Embryonic facial prominence (tissue), 1 donor: ENCODE results near the gene TRAPPC12.
"Not testable (repeated sequence)": the region's sequence is repeated elsewhere in the genome, so short reads cannot be mapped to it uniquely, and the experiment has no call there.

Experiments
- DNase-seq: peaks from one replicate; pipeline ENCODE4 v3.0.0-alpha.2; 2016; ENCODE audit errors: extremely low spot score

Gene TRAPPC12

DNA sequence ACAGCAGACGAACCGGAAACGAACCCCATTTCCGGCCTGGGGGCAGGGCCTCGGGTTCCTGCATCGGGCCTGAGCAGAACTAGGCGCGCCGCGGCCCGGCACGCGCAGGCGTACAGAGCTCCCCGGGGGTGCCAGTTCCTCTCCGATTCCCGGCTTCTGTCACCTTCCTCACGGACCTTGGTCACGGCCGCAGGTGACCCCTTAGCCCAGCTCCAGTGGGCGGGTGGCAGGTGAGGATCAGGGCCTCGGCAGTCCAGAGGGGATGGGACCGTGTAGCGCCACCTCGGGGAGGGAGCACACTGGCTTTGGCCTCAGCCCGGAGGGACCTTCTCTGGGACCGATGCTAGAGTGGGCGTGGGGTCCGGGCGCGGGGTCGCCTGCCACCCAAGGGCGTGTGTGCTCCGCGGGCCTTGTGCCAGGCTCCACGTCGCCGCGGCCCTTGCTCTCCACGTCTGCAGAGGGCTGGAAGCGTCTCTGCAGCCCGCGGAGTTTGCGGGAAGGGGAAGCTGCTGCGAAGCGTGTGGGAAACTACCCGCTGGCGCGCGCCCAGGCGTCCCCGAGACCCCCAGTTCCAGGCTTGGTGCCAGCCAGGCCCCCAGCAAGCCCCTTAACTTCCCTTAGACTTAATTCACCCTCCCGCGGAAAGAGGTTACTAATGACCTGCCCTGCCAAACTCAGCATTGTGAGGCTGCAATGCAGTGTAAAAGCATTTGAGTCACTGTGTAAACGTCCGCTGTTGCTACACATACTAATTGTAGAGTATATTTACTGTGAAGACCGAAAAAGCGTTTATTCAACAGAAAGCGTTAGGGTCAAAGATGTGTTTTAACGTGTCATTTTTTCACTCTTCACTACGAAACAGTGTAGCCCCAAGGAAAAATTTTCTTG is at the start of gene TRAPPC12:
TRAPPC12 (plus strand) TSS at position 48 of the 888 bp plus-strand sequence. CDS start 7,930 bp downstream, outside the sequence.
- peak; percentile 81 for DNase-seq

DNA sequence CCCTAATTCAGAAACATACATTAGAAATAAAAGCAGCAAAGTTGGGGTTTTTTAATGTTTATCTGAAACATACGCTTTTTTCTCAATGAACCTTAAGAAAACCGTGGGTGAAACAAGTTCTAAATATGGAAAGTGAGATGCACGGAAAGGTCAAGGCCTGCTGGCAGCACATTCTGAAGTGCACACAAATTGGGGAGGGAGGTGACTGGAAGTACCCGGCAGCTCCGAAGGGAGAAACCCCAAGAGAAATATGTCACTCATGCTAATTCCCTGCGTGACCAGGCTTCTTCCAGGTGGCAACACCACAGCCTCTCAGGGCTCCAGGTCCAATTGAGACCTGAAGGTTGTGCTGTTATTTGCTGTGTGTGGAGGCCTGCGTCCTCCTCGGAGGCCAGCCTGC is 47.4 kb upstream of the TRAPPC12 start:
- no peak for DNase-seq

DNA sequence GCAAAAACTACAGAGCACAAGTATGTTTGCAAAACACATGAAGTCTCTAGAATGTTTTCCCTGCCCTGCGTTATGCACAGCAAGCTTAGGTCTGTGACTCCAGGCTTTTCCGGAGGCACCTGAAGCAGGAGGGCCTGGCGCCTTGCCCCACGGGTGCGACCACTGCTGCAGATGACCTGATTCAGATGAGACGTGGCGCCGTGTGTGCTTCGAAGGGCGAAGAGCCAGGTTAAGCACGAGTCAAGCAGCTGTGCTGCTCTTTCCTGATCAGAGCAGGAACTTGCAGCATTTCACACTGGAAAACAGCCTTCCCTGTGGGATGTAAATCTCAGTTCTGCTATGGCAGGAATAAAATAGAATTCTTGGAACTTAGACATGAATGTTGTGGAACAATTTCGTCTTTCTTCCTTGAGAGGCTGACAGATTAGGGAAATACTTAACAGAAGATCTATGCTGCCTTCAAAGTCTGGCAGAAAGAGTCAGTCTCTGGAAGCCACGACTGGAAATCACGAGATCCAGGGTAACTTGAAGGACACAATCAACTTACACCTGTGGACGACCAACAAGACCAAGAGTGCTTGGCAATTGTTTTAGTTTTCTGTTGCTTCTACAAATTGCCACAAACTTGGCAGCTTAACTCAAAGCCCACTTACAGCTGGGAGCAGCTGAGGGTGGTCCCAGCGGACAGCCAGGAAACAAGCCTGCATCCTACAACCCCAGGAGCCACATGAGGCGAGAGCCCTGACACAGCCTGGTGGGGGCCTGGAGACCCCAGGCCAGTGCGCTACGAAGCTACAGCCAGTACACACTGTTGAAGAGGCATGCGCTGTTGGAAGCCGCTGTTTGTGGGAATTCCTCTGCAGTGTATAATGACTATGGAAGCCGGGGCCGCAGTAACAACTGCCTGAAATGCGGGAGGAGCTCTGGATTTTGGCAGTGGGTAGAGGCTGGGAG is 44.8 kb upstream of the TRAPPC12 start:
- DNase-seq: no peak

DNA sequence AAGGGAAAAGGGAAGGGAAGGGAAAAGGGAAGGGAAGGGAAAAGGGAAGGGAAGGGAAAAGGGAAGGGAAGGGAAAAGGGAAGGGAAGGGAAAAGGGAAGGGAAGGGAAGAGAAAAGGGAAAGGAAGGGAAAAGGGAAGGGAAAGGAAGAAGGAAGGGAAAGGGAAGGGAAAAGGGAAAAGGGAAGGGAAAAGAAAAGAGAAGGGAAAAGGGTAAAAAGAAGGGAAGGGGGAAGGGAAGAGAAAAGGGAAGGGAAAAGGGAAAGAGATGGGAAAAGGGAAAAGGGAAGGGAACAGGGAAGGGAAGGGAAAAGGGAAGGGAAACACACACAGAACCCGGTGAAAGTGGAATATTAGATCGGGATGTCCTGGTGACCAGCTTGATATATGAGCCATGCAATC is 42.6 kb upstream of the TRAPPC12 start:
- no peak for DNase-seq

DNA sequence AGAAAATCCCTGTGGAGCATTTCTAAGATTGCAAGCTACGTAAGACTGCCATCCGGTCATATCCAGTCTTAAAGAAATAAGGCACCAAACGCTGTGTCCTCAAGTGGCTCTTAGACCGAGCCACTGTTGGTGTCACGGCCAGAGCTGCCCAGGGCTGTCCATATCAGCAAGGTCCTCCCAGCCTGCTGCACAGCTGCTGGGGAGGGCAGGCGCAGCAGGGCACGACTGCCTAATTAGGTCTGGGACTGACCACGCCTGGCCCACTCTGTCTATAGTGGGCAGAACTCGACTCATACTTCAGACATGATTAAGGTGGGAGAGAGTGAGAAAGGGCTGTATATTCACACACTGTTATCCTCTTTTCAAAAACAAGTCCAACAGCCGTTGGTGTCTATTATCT is 41.2 kb upstream of the TRAPPC12 start:
- DNase-seq: no peak

DNA sequence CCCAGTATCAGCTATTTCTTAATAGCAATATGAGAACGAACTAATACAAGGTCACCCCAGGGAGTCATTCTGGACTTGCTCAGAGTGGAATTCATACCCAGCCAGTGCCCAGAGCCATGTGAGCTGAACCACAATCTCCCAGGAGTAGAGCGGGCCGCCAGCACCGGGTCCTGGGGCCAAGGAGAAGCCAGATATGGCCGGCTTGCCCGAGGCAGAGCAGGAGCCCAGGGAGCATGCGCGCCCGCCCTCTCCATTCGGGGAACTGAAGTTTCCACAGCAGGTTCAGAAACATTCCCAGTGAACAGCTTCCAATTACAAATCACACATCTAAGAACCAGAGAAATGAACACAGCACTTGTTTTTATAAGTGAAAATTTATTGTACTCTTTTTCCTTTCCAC is 39.4 kb upstream of the TRAPPC12 start:
- no peak for DNase-seq

DNA sequence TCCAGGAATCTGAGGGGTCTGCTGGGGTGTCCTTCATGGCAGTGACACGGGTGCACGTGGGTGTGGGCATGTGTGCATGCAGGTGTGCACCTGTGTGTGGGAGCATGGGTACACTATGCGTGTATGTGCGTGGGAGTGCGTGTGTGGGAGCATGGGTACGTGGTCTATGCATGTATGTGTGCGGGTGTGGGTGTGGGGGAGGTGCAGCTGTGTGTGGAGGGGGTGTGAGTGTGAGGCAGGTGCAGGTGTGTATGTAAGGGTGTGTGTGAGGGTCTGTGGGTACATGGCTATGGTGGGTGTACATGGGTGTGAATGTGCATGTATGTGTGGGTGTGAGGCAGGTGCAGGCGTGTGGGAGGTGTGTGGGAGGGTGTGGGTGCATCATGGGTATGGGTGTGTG is 38.2 kb upstream of the TRAPPC12 start:
- DNase-seq: no peak

DNA sequence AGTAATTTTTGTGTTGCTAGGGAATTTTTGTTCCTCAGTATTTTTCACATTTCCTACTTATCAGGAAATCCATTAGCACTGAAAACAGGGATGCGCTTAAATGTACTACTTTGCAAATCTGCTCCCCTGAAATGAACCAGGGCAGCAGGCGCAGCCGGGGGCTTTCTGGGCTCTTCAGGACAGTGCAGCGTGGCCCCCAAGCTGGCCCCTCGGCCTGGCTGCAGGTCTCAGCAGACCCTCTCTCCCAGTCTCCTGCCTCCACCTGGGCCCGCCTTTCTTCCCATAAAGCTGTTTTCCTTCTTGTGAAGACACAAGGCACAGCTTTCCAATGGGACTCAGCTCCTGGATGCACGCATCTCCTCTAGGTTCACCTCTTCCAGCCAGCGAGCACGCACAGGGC is 37.2 kb upstream of the TRAPPC12 start:
- DNase-seq: no peak

DNA sequence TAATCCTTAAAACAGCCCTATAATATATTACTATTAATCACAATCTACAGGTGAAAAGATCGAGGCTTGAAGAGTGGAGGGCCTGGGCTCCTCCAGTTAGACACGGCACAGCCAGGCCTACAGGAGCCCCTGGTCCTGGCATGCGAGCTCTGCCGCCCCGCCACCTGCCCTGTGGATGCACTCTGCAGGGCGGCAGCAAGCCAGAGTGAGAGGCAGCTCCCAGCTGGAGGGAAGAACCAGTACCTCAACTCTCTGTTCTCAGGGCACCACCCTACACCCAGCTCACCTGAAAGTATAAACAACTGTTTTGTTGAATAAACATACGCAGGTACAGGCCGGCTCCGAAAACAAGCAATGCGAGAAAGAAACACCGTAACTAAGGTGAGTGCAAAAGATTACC is 36.5 kb upstream of the TRAPPC12 start:
- DNase-seq: no peak

DNA sequence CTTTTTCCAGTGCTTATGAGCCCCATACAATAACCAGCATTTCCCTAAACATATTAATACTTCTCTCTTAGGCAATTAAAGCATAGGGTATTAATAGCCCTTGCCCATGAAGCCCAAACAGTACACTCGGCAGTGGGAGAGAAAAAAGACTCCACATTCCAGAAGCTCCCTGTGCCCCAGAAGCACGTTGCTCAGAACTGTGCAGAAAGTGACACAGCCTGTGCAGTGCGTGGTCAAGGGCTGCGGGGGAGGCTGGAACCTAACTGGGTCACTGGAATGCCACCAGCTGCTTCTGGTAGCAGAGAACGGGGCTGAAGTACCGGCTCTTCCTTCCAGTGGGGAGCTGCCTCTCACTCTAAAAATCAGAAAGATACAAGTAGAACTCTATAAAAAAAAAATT is 34.6 kb upstream of the TRAPPC12 start:
- DNase-seq: no peak

DNA sequence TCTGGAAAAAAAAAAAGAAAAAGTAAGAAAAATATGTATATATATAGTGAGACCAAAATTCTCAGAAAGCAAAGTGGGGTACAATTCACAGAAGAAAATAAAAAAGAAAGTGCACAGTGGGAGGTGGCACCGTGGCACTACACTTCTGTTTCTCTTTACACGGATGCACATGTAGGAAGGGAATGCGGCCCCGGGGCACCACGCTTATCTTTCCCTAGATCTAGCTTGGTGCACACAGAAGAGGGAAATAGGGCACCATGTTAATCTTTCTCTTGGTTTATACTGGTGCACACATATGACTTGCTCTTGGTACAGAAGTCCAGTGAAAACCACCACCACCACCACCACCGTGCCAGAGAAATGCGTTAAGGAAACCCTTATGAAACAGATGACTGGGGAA is 33.9 kb upstream of the TRAPPC12 start:
- no peak for DNase-seq

DNA sequence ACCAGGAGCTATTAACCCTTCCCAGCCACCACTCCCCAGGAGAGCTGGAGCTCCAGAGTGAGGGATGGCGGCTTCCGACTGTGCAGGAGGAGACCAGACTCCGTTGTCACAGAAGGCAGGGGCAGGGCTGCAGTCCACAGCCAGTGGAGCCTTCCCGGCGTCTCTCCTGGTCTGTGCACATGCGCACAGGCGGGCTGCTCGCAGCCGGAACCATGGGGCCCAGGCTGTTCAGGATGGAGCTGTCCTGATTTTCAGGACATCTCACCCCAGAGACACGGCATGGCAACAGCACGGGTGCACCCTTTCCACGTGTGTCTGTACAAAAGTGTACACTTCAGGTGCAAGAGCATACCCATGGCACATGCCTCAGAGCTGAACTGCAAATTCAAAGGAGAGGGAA is 30.7 kb upstream of the TRAPPC12 start:
- DNase-seq: no peak

DNA sequence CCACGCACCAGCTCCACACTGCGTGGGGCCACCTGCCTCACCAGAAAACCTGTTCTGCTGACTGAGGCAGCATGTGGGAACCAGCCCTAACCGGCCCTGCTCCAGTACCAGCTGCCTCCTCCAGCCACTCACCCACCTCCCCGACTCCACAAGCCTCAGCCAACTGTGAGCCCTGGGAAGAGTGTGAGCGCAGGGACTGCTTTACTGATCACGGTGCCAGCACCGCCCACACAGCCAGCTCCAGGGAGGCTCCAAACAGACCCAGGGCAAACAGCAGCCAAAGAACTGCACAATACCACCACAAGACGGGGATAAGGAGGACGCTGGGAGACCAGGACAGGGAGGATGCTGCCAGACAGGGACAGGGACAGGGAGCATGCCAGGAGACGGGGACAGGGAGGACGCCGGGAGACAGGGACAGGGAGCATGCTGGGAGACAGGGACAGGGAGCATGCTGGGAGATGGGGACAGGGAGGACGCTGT is 30.2 kb upstream of the TRAPPC12 start:
- DNase-seq: no peak

DNA sequence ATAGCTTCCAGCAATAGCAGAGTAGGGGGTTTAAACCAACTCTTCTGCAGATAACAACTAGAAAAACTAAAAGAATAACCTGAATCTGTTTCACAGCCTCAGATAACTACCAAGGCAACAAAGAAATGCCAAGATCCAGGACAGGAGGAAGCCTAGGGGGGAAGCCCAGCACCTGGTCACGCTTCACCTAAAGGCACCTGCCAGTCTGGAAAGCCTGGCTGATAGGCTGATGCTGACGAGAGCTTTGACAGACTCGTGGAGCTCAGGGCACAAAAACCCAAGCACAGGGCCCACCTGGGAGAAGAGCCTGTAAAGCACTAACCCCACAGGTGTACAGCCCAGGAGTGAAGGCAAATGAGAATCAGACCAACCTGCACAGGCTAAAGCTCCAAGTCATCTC is 24.5 kb upstream of the TRAPPC12 start:
- no peak for DNase-seq

DNA sequence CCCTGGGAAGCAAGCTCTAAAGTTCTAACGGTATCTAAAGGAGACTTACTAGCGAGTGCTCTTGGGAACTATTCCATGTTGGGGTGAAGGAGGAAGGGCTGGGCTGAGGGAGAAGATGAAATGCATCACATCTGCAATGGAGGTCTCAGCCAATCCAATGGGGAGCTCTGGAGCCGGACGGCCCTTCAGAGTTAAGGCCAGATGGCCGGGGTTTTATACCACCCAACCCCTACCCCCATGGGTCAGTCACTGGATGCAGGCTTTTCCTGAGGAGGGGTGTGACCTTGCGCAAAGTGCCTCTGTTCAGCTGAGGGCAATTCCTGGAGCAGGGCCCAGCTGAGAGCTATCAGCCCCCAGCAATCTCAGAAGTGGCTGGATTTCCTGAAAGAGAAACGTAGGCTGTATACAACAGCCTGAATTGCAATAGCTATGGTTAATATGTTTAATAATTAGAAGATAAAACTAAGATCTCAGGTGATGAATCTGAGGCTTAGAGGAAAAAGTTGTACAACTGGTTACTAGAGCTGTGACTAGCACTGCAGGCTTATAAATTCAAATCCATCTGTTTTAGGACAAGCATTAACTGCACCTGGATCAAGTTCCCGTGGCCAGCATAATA is 23.4 kb upstream of the TRAPPC12 start:
- DNase-seq: no peak

DNA sequence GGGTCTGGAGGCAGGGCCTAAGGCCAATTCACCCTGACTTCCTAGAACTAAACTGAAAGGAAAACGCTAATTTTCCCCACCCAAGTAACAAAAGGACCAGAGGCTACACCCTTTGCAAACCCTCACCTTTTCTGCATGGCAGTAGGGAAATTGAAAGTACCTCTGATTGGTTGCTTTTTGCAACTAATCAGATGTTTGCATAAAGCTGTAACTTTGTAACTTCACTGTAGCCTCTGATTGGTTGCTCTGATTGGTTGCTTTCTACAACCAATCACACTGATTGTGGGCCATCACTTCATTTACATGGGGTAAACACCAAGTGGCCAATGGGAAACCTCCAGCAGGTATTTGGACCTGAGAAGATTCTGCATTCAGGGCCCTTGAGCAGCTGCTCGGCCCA is 22.7 kb upstream of the TRAPPC12 start:
- DNase-seq: no peak

DNA sequence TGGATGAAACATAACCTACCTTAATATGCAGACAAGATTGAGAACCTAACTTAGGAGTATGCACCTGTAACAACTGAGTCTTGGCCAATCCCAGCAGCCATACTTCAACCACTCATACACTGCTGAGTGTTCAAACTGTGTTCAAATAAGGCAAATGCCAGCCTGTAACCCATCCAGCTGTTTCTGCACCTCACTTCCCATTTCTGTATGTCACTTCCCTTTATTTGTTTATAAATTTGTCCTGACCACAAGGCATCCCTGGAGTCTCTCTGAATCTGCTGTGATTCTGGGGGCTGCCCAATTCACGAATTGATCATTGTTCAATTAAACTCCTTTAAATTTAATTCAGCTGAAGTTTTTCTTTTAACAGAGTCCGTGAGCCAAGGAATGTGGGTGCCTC is 22.0 kb upstream of the TRAPPC12 start:
- not testable (repeated sequence) for DNase-seq

DNA sequence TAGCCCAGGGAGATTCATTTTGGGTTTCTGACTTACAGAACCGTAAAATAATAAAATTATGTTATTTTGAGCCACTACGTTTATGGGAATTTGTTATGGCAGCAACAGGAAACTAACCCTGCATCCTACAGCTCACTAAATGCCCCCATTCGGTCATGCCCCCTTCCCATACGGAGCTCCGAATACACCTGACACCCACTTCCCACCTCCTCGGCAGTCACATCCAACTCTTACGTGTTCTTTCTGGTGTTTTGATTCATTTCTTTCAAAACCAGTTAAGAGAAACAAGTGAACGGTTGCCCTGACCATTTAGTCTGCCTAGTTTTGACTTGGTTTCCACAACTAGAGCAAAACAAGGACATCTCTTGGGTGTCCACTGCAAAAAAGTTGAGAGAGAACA is 21.6 kb upstream of the TRAPPC12 start:
- no peak for DNase-seq

DNA sequence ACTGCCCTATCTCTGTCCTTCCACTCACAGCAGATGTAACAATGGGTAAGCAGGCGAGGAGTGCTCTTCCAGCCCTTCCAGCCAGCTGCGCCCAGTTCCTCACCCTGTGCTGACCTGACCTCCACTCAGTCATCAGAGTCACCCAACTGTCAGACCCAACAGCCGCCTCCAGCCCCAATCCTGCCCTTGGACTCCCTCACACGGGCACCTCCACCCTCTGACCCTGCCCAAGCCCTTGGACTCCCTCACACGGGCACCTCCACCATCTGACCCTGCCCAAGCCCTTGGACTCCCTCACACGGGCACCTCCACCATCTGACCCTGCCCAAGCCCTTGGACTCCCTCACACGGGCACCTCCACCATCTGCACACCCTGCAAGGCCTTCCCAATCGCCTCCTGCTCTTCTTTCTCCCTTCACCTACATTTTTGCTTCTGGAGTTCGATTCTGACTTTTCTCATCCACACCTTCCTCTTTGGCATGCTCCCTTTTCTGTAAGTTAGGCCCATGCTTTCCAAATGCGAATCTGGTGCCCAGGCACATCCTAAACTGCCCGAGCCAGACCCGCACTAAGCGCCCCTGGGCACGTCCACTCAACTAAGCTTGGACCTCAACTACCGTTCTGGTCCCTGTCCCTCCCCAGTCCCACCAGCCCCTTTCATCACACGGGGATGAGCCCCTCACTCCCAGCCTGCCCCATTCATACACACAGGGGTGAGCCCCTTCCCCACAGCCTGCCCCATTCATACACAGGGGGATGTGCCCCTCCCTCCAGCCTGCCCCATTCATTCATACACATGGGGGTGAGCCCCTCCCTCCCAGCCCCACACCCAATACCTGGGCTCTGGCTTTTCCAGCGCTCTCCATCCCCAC is 17.7 kb upstream of the TRAPPC12 start:
- DNase-seq: no peak

DNA sequence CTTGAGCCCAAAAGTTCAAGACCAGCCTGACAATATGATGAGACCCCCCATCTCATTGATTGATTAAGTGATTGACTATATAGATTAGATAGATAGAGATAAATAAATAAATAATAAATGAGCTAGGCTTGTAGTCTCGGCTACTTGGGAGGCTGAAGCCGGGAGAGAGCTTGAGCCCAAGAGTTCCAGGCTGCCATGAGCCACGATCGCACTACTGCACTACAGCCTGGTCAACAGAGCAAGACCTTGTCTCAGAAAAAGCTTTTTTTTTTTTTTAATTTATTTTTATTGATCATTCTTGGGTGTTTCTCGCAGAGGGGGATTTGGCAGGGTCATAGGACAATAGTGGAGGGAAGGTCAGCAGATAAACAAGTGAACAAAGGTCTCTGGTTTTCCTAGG is 14.3 kb upstream of the TRAPPC12 start:
- DNase-seq: no peak

DNA sequence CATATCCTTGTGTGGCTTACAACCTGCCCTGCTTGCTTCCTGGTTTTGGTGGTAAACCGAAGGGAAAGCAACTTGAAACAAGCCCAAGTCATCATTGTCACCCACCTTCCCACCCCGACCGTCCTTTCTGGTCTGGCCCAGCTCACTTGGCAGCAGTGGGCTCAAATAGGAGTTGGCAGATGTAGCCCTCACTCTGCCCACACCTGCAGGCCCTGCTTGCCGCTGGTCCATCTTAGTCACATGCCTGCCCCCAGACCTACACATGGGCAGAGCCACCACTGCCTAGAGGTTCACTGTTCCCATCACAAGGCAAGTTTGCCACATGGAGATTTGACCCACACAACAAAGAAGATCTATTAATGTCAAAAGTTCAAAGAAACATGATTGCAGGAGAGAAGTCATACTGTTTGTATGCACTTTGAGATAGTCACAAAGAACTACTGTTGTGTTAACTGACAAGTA is 11.2 kb upstream of the TRAPPC12 start:
- no peak for DNase-seq
